Hepatocyte (in vitro differentiated cells): ENCODE measurements around the gene KCNAB3. TPM values are rescaled to one million over a fixed set of nuclear protein-coding genes. Genes with fewer than 3 reads are reported as not detected.

Experiments
- DNase-seq: peaks from one replicate; pipeline ENCODE4 v3.0.0-alpha.2; 2016; ENCODE audit warnings: low spot score
- H2AFZ ChIP-seq: fragments of 200-600 bp; sonication (generic); 2 replicates; pipeline ENCODE4 v1.6.0; 2016; ENCODE audit warnings: antibody characterized with exemption, mild to moderate bottlenecking
- H3K27ac ChIP-seq: fragments of 200-600 bp; sonication (generic); 2 replicates; pipeline ENCODE4 v1.5.1; 2016; ENCODE audit warnings: mild to moderate bottlenecking
- H3K27me3 ChIP-seq: fragments of 200-600 bp; sonication (generic); 2 replicates; pipeline ENCODE4 v1.6.1; 2016
- H3K36me3 ChIP-seq: fragments of 200-600 bp; sonication (generic); replicated peaks from 2 replicates; pipeline ENCODE4 v1.5.1; 2016; ENCODE audit warnings: low read depth; ENCODE audit not compliant: insufficient read depth
- H3K4me1 ChIP-seq: fragments of 200-600 bp; sonication (generic); 2 replicates; pipeline ENCODE4 v1.5.1; 2016; ENCODE audit warnings: mild to moderate bottlenecking, moderate library complexity; ENCODE audit not compliant: insufficient read depth
- H3K4me2 ChIP-seq: fragments of 200-600 bp; sonication (generic); 2 replicates; pipeline ENCODE4 v1.6.0; 2016
- H3K4me3 ChIP-seq: fragments of 200-600 bp; sonication (generic); 2 replicates; pipeline ENCODE4 v1.5.1; 2016; ENCODE audit warnings: mild to moderate bottlenecking
- H3K79me2 ChIP-seq: fragments of 200-600 bp; sonication (generic); 2 replicates; pipeline ENCODE4 v1.6.0; 2017; ENCODE audit warnings: mild to moderate bottlenecking
- H3K9me2 ChIP-seq: fragments of 200-600 bp; sonication (generic); replicated peaks from 2 replicates; pipeline ENCODE4 v1.6.0; 2017; ENCODE audit warnings: mild to moderate bottlenecking; ENCODE audit not compliant: insufficient read depth
- H3K9me3 ChIP-seq: fragments of 200-600 bp; sonication (generic); 2 replicates; pipeline ENCODE4 v1.5.1; 2016; ENCODE audit warnings: low read depth, mild to moderate bottlenecking
- H4K20me1 ChIP-seq: fragments of 200-600 bp; sonication (generic); 2 replicates; pipeline ENCODE4 v1.6.0; 2016; ENCODE audit warnings: mild to moderate bottlenecking; ENCODE audit not compliant: insufficient read depth, poor library complexity, severe bottlenecking
- EZH2 ChIP-seq: fragments of 200-600 bp; sonication (generic); IDR thresholded peaks from 2 replicates; pipeline ENCODE4 v1.6.1; 2016; ENCODE audit warnings: antibody characterized with exemption, mild to moderate bottlenecking, borderline replicate concordance
- EZH2phosphoT487 ChIP-seq: fragments of 200-600 bp; sonication (generic); IDR thresholded peaks from one replicate; pipeline ENCODE4 v1.6.1; 2018; ENCODE audit warnings: antibody characterized with exemption, mild to moderate bottlenecking, low read depth, moderate library complexity; ENCODE audit not compliant: unreplicated experiment, severe bottlenecking
- WGBS: methylation state at CpG from one replicate; pipeline ENCODE4 v1.1.6; 2016; ENCODE audit warnings: low lambda C conversion rate; ENCODE audit errors: missing lambda C conversion rate; 5-methylcytosine and 5-hydroxymethylcytosine counted together
- polyA plus RNA-seq: library from polyadenylated mRNA; unstranded; fragments of >200 nt; fragmentation: Nextera tagmentation; extraction: Ambion mirVana; gene quantifications from 2 replicates; pipeline ENCODE4 v1.2.1, GENCODE V29; 2016
- total RNA-seq: library from RNA; depleted of rRNA; stranded (reverse); fragments of >200 nt; gene quantifications from 2 replicates; pipeline ENCODE4 v1.2.3, GENCODE V29; 2014
- TF ChIP-seq, protein P1 (sequence below): fragments of 200-600 bp; sonication (generic); IDR thresholded peaks from 2 replicates; pipeline ENCODE4 v1.5.1; 2016; ENCODE audit warnings: antibody characterized with exemption, mild to moderate bottlenecking; ENCODE audit not compliant: poor library complexity

KCNAB3 gene
- total and polyA plus RNA-seq, 2 experiments from 2014 or later = 1.8 TPM

- H3K27ac ChIP-seq = no peak overlapping the region
- no peaks in the 10 kb centered on the region for H3K79me2 ChIP-seq
- H3K4me3 ChIP-seq = no peak overlapping the region
- TF ChIP-seq EZH2 (no peak), EZH2phosphoT487 (no peak)
- TF ChIP-seq, protein P1, sequence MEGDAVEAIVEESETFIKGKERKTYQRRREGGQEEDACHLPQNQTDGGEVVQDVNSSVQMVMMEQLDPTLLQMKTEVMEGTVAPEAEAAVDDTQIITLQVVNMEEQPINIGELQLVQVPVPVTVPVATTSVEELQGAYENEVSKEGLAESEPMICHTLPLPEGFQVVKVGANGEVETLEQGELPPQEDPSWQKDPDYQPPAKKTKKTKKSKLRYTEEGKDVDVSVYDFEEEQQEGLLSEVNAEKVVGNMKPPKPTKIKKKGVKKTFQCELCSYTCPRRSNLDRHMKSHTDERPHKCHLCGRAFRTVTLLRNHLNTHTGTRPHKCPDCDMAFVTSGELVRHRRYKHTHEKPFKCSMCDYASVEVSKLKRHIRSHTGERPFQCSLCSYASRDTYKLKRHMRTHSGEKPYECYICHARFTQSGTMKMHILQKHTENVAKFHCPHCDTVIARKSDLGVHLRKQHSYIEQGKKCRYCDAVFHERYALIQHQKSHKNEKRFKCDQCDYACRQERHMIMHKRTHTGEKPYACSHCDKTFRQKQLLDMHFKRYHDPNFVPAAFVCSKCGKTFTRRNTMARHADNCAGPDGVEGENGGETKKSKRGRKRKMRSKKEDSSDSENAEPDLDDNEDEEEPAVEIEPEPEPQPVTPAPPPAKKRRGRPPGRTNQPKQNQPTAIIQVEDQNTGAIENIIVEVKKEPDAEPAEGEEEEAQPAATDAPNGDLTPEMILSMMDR = no peak
- H3K27me3 ChIP-seq = no peaks in the 10 kb centered on the region
- DNase-seq = no peak
- no peaks in the 10 kb centered on the region for H4K20me1 ChIP-seq
- H3K9me2 ChIP-seq = no peaks in the 10 kb centered on the region
- H2AFZ ChIP-seq = no peak overlapping the region
- H3K4me2 ChIP-seq = no peak overlapping the region
- no peaks in the 10 kb centered on the region for H3K36me3 ChIP-seq
- no peaks in the 10 kb centered on the region for H3K4me1 ChIP-seq
- H3K9me3 ChIP-seq = peaks cover 7% of the 10 kb centered on the region
These were observed 45.0 kb upstream of the KCNAB3 start for GRCh38 chr17:7974638-7975131.

DNA sequence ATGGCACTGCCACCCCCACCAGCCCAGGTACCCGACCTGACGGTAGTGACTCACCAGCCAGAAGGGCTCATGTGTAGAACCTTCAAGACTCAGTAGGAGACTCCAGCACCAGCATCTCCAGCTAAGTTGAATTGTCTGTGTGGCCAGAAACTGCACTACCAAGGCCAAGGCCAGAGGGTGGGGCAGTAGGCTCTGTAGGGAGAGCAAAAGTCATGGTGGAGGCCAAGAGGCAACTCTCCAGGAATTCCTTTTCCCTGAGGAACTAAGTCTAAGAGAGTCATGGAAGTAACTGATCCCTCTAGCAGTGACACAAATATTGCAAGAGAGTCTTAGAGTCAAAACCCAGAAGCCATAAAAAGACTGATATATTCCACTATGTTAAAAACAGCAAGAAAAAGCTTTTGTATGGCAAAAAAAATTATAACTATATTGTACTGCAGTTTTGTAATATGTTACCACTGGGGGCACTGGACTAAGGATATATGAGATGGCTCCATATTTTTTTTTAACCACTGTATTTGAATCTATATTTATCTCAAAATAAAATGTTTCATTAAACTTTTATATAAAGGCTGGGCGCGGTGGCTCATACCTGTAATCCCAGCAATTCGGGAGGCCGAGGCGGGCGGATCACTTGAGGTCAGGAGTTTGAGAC lies 42.6 kb upstream of the KCNAB3 start:
- no peaks in the 10 kb centered on the region for H4K20me1 ChIP-seq
- 96% methylated on average over 8 of the region's 8 CpGs for WGBS
- TF ChIP-seq EZH2phosphoT487 = no peak
- TF ChIP-seq, protein P1 = peak; percentile 28
- no peak for TF ChIP-seq EZH2
- H3K27me3 ChIP-seq = no peaks in the 10 kb centered on the region
- no peak overlapping the region for H3K4me2 ChIP-seq
- H2AFZ ChIP-seq = no peak overlapping the region
- H3K79me2 ChIP-seq = no peaks in the 10 kb centered on the region
- no peaks in the 10 kb centered on the region for H3K9me2 ChIP-seq
- no peak for DNase-seq
- H3K4me1 ChIP-seq = no peaks in the 10 kb centered on the region
- H3K27ac ChIP-seq = no peak overlapping the region
- H3K36me3 ChIP-seq = no peaks in the 10 kb centered on the region
- H3K9me3 ChIP-seq = peaks cover 7% of the 10 kb centered on the region
- H3K4me3 ChIP-seq = no peak overlapping the region

GRCh38 chr17:7971651-7972050 lies 42.0 kb upstream of the KCNAB3 start:
- H3K27ac ChIP-seq = no peak overlapping the region
- H3K27me3 ChIP-seq = no peaks in the 10 kb centered on the region
- H3K9me3 ChIP-seq = peaks cover 7% of the 10 kb centered on the region
- no peaks in the 10 kb centered on the region for H3K79me2 ChIP-seq
- H2AFZ ChIP-seq = no peak overlapping the region
- no peaks in the 10 kb centered on the region for H3K9me2 ChIP-seq
- TF ChIP-seq EZH2 (no peak), EZH2phosphoT487 (no peak)
- TF ChIP-seq, protein P1 = no peak
- no peak overlapping the region for H3K4me2 ChIP-seq
- DNase-seq = no peak
- no peaks in the 10 kb centered on the region for H3K36me3 ChIP-seq
- WGBS = 66% methylated on average over 4 of the region's 4 CpGs
- H3K4me1 ChIP-seq = no peaks in the 10 kb centered on the region
- H3K4me3 ChIP-seq = no peak overlapping the region
- H4K20me1 ChIP-seq = no peaks in the 10 kb centered on the region

GRCh38 chr17:7969433-7969832 lies 39.8 kb upstream of the KCNAB3 start:
- no peak overlapping the region for H3K4me3 ChIP-seq
- no peaks in the 10 kb centered on the region for H3K9me2 ChIP-seq
- WGBS = 96% methylated on average over 6 of the region's 6 CpGs
- no peaks in the 10 kb centered on the region for H4K20me1 ChIP-seq
- H3K4me2 ChIP-seq = no peak overlapping the region
- H3K9me3 ChIP-seq = peaks cover 4% of the 10 kb centered on the region
- H3K4me1 ChIP-seq = no peaks in the 10 kb centered on the region
- H3K36me3 ChIP-seq = no peaks in the 10 kb centered on the region
- no peak overlapping the region for H3K27ac ChIP-seq
- TF ChIP-seq EZH2phosphoT487 = no peak
- no peak for TF ChIP-seq EZH2
- TF ChIP-seq, protein P1 = no peak
- DNase-seq = no peak
- H2AFZ ChIP-seq = no peak overlapping the region
- H3K27me3 ChIP-seq = no peaks in the 10 kb centered on the region
- no peaks in the 10 kb centered on the region for H3K79me2 ChIP-seq
